ENCODE measurements around the gene PRR36.

The PRR36 gene

GRCh38 chr19:7851623-7852500 lies 22.3 kb downstream of the PRR36 start:
- Histone ChIP-seq H3K36me3 (no peaks in the 10 kb centered on the region; a peak in 1 of 22 replicates), H3K9ac (no peak overlapping the region), H3K4me3 (no peak overlapping the region), H3K27ac (no peak overlapping the region), H3K4me2 (no peak overlapping the region), H3K4me1 (peaks cover 0 to 28% (median 15%) of the 10 kb centered on the region in 10 experiments; a peak in 14 of 20 replicates), H4K20me1 (peaks cover 0 to 54% (median 5%) of the 10 kb centered on the region in 11 experiments; a peak in 8 of 22 replicates), H3K27me3 (no peaks in the 10 kb centered on the region; a peak in 1 of 22 replicates), H3K9me3 (replicated peaks in 1 of 11) (no peaks in the 10 kb centered on the region)
- no peak for TF ChIP-seq Cebpa-rat (IDR thresholded peaks at IDR 0.05)

GRCh38 chr19:7850945-7851622 lies 23.1 kb downstream of the PRR36 start:
- H3K36me3 ChIP-seq = no peaks in the 10 kb centered on the region; a peak in 1 of 22 replicates
- H3K4me1 ChIP-seq = peaks cover 0 to 28% (median 14%) of the 10 kb centered on the region in 10 experiments; a peak in 14 of 20 replicates
- no peak overlapping the region for H3K4me3 ChIP-seq
- no peaks in the 10 kb centered on the region for H3K9me3 ChIP-seq (replicated peaks in 1 of 11)
- H3K4me2 ChIP-seq = peak overlapping the region in 7 of 11 experiments; percentile 33 to 63 (median 53); a peak in 9 of 22 replicates
- no peak overlapping the region for H3K9ac ChIP-seq
- H4K20me1 ChIP-seq = peaks cover 0 to 54% (median 6%) of the 10 kb centered on the region in 11 experiments; a peak in 8 of 22 replicates
- no peaks in the 10 kb centered on the region for H3K27me3 ChIP-seq
- TF ChIP-seq Cebpa-rat (IDR thresholded peaks at IDR 0.05) = no peak
- no peak overlapping the region for H3K27ac ChIP-seq

- Histone ChIP-seq H3K36me3 (no peaks in the 10 kb centered on the region; a peak in 1 of 22 replicates), H3K27me3 (no peaks in the 10 kb centered on the region), H3K4me1 (peaks cover 0 to 28% (median 14%) of the 10 kb centered on the region in 10 experiments; a peak in 14 of 20 replicates), H3K4me2 (peak overlapping the region in 8 of 11 experiments; percentile 24 to 63 (median 52); a peak in 14 of 22 replicates), H3K9ac (peak overlapping the region in 5 of 11 experiments; percentile 14 to 39 (median 26); a peak in 4 of 22 replicates), H4K20me1 (peaks cover 0 to 62% (median 9%) of the 10 kb centered on the region in 11 experiments; a peak in 12 of 22 replicates), H3K27ac (no peak overlapping the region), H3K9me3 (replicated peaks in 1 of 11) (no peaks in the 10 kb centered on the region), H3K4me3 (no peak overlapping the region)
- TF ChIP-seq Cebpa-rat (IDR thresholded peaks at IDR 0.05) = no peak
Observed at GRCh38 chr19:7850000-7850813, 24.0 kb downstream of the PRR36 start.

- H3K9me3 ChIP-seq (replicated peaks in 1 of 11) = no peaks in the 10 kb centered on the region
- no peak overlapping the region for H3K9ac ChIP-seq
- peaks cover 0 to 28% (median 14%) of the 10 kb centered on the region in 10 experiments; a peak in 14 of 20 replicates for H3K4me1 ChIP-seq
- peaks cover 0 to 68% (median 13%) of the 10 kb centered on the region in 11 experiments; a peak in 13 of 22 replicates for H4K20me1 ChIP-seq
- H3K36me3 ChIP-seq = no peaks in the 10 kb centered on the region; a peak in 1 of 22 replicates
- TF ChIP-seq Cebpa-rat (IDR thresholded peaks at IDR 0.05) = no peak
- H3K27ac ChIP-seq = no peak overlapping the region
- no peak overlapping the region for H3K4me3 ChIP-seq
- no peaks in the 10 kb centered on the region for H3K27me3 ChIP-seq
- peak overlapping the region in 4 of 11 experiments; percentile 51 to 63 (median 58); a peak in 7 of 22 replicates for H3K4me2 ChIP-seq
Observed at GRCh38 chr19:7849631-7849999, 24.6 kb downstream of the PRR36 start.

- H3K4me1 ChIP-seq = peaks cover 0 to 28% (median 14%) of the 10 kb centered on the region in 10 experiments; a peak in 14 of 20 replicates
- no peaks in the 10 kb centered on the region for H3K27me3 ChIP-seq
- H3K36me3 ChIP-seq = no peaks in the 10 kb centered on the region; a peak in 1 of 22 replicates
- no peak overlapping the region for H3K27ac ChIP-seq
- H3K9ac ChIP-seq = no peak overlapping the region
- peaks cover 0 to 73% (median 13%) of the 10 kb centered on the region in 11 experiments; a peak in 12 of 22 replicates for H4K20me1 ChIP-seq
- TF ChIP-seq Cebpa-rat (IDR thresholded peaks at IDR 0.05) = no peak
- H3K4me2 ChIP-seq = no peak overlapping the region
- H3K4me3 ChIP-seq = no peak overlapping the region
- H3K9me3 ChIP-seq (replicated peaks in 1 of 11) = no peaks in the 10 kb centered on the region
Observed at GRCh38 chr19:7848779-7849457, 25.3 kb downstream of the PRR36 start.

- H4K20me1 ChIP-seq = peaks cover 0 to 65% (median 8%) of the 10 kb centered on the region in 11 experiments; a peak in 12 of 22 replicates
- no peak overlapping the region for H3K27ac ChIP-seq
- no peaks in the 10 kb centered on the region for H3K9me3 ChIP-seq (replicated peaks in 1 of 11)
- no peak for TF ChIP-seq Cebpa-rat (IDR thresholded peaks at IDR 0.05)
- H3K4me3 ChIP-seq = no peak overlapping the region
- H3K4me1 ChIP-seq = peaks cover 0 to 24% (median 12%) of the 10 kb centered on the region in 10 experiments; a peak in 14 of 20 replicates
- H3K9ac ChIP-seq = no peak overlapping the region
- no peak overlapping the region for H3K4me2 ChIP-seq
- H3K36me3 ChIP-seq = no peaks in the 10 kb centered on the region; a peak in 1 of 22 replicates
- no peaks in the 10 kb centered on the region for H3K27me3 ChIP-seq
Observed at GRCh38 chr19:7847664-7848063, 26.5 kb downstream of the PRR36 start.

- H3K4me3 ChIP-seq = no peak overlapping the region
- H3K36me3 ChIP-seq = no peaks in the 10 kb centered on the region; a peak in 1 of 22 replicates
- H3K4me2 ChIP-seq = no peak overlapping the region
- peaks cover 0 to 54% (median 8%) of the 10 kb centered on the region in 11 experiments; a peak in 11 of 22 replicates for H4K20me1 ChIP-seq
- no peaks in the 10 kb centered on the region for H3K27me3 ChIP-seq
- H3K9me3 ChIP-seq (replicated peaks in 1 of 11) = no peaks in the 10 kb centered on the region
- no peak overlapping the region for H3K27ac ChIP-seq
- TF ChIP-seq Cebpa-rat (IDR thresholded peaks at IDR 0.05) = no peak
- no peak overlapping the region for H3K9ac ChIP-seq
- peaks cover 0 to 26% (median 14%) of the 10 kb centered on the region in 10 experiments; a peak in 14 of 20 replicates for H3K4me1 ChIP-seq
Observed at GRCh38 chr19:7846155-7846646, 28.0 kb downstream of the PRR36 start.
